Sigmoid colon (tissue), 7 donors: ENCODE results near the gene MPO. TPM values are rescaled to one million over a fixed set of nuclear protein-coding genes. Genes with fewer than 3 reads are reported as not detected.

Experiments
- DNase-seq: peaks from one replicate; pipeline ENCODE4 v3.0.0-alpha.2; 2019
- H3K27ac ChIP-seq, 4 donors: fragments of 200-600 bp; sonication (generic); one replicate each; pipeline ENCODE4 v1.5.1; 2016 to 2019; ENCODE audit warnings: mild to moderate bottlenecking in 1 of 4
- H3K27me3 ChIP-seq, 3 donors: fragments of 200-600 bp; sonication (generic); one replicate each; pipeline ENCODE4 v1.5.1; 2019; ENCODE audit warnings: mild to moderate bottlenecking in 1 of 3
- H3K36me3 ChIP-seq, 4 donors: fragments of 200-600 bp; sonication (generic); one replicate each; pipeline ENCODE4 v1.5.1; 2016 to 2019
- H3K4me1 ChIP-seq, 4 donors: fragments of 200-600 bp; sonication (generic); one replicate each; pipeline ENCODE4 v1.5.1; 2017 to 2019
- H3K4me3 ChIP-seq, 4 donors: fragments of 200-600 bp; sonication (generic); one replicate each; pipeline ENCODE4 v1.5.1; 2017 to 2019; ENCODE audit warnings: mild to moderate bottlenecking in 2 of 4, moderate library complexity in 1 of 4
- H3K9me3 ChIP-seq, 4 donors: fragments of 200-600 bp in 3 of 4; sonication (generic) in 3 of 4; one replicate each; pipeline versions ENCODE4 v1.5.1 to v1.6.1; 2013 to 2019
- EP300 ChIP-seq, 4 donors: sonication (generic); formaldehyde crosslinking; IDR thresholded peaks; one replicate each; pipeline ENCODE4 v1.6.1; 2017; ENCODE audit warnings: antibody characterized with exemption in 4 of 4
- POLR2A ChIP-seq, 2 donors: fragments of 450-650 bp; IDR thresholded peaks; one replicate each; pipeline ENCODE4 v1.6.1; 2016; ENCODE audit warnings: antibody characterized with exemption in 2 of 2, mild to moderate bottlenecking in 2 of 2, moderate library complexity in 2 of 2
- POLR2AphosphoS5 ChIP-seq, 4 donors: sonication (generic); formaldehyde crosslinking; IDR thresholded peaks; one replicate each; pipeline ENCODE4 v1.6.1; 2017; ENCODE audit warnings: antibody characterized with exemption in 4 of 4
- WGBS, 2 donors: extraction: QIAGEN DNeasy Blood & Tissue Kit; methylation state at CpG; one replicate each; pipeline ENCODE4 v1.1.7; 2013; 5-methylcytosine and 5-hydroxymethylcytosine counted together
- intact Hi-C: fragments of 100-400 bp; cut with DNase I; formaldehyde crosslinking; loops from one replicate; pipeline ENCODE4 v1.15.1; 2023
- polyA plus RNA-seq, 3 donors: library from polyadenylated mRNA; stranded (reverse); fragments of 200-250 nt; gene quantifications; one replicate each; pipeline ENCODE4 v1.2.3, GENCODE V29; 2013
- total RNA-seq, 4 donors: library from RNA; depleted of rRNA; stranded (reverse); fragments of >200 nt; gene quantifications; one replicate each; pipeline ENCODE4 v1.1.0, GENCODE V29; 2016
- TF ChIP-seq, protein P1 (sequence below), 4 experiments: fragments of 450-650 bp in 3 of 4; fragments of 200-600 bp in 1 of 4; IDR thresholded peaks; one replicate each; pipeline ENCODE4 v1.5.1; 2016 to 2019; ENCODE audit warnings: antibody characterized with exemption in 4 of 4, mild to moderate bottlenecking in 3 of 4, moderate library complexity in 2 of 4
- donor health status: healthy with polysubstance abuse.
- donor health status: Bipolar disorder and iron deficiency.
- donor health status: healthy.

MPO gene
- total and polyA plus RNA-seq, 7 donors, result 0.36 to 0.44 TPM; not detected in 5

DNA sequence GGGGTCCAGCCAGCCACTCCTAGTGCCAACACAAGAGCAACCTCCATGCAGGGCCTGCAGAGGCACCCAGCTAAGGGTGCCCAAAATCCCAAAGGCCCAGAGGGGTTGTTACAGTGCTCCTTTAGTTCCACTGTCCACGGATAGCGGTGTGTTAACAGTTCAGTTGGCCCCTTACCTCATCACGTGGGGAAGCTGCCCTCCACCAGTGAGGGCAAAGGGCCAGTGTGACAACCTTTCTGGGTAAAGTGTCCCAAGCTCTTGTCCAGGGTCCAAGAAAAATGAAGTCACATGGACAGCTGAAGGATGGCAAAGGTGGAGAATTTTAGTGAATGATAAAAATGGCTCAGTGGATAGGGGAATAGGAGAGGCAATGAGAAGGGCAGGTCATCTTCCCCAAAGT, 53.0 kb downstream of the MPO start:
- Histone ChIP-seq H3K36me3 (no peaks in the 10 kb centered on the region), H3K27me3 (peaks cover 0 to 7% (median 4%) of the 10 kb centered on the region in 3 donors), H3K4me1 (no peaks in the 10 kb centered on the region), H3K9me3 (no peaks in the 10 kb centered on the region), H3K4me3 (no peak overlapping the region), H3K27ac (no peak overlapping the region)
- WGBS, 2 donors, result 79 to 91% methylated on average over 3 of the region's 3 CpGs
- no peak for TF ChIP-seq EP300 (IDR thresholded peaks at IDR 0.05)
- no peak for TF ChIP-seq POLR2AphosphoS5 (IDR thresholded peaks at IDR 0.05)
- TF ChIP-seq, protein P1, sequence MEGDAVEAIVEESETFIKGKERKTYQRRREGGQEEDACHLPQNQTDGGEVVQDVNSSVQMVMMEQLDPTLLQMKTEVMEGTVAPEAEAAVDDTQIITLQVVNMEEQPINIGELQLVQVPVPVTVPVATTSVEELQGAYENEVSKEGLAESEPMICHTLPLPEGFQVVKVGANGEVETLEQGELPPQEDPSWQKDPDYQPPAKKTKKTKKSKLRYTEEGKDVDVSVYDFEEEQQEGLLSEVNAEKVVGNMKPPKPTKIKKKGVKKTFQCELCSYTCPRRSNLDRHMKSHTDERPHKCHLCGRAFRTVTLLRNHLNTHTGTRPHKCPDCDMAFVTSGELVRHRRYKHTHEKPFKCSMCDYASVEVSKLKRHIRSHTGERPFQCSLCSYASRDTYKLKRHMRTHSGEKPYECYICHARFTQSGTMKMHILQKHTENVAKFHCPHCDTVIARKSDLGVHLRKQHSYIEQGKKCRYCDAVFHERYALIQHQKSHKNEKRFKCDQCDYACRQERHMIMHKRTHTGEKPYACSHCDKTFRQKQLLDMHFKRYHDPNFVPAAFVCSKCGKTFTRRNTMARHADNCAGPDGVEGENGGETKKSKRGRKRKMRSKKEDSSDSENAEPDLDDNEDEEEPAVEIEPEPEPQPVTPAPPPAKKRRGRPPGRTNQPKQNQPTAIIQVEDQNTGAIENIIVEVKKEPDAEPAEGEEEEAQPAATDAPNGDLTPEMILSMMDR (IDR thresholded peaks at IDR 0.05), result no peak
- no peak for TF ChIP-seq POLR2A (IDR thresholded peaks at IDR 0.05)
- intact Hi-C loops, result no loop called here
- no peak for DNase-seq

DNA sequence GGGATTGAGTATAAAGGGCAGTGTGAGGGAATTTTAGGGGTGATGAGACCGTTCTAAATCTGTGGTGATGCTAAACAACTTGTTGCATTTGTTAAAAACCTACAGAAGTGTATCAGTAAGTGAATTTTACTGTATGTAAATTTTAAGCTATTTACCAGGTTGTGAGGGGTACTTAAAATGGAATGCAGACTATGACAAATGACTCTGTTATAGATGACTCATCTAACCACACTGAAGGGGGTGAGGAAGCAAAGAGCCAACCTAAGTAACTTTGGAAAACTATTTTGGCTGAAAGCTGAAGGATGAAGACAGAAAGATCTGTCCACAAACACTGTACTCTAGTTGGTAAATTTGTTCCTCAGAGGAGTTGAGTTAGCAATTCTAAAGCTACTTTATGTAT, 56.4 kb downstream of the MPO start:
- Histone ChIP-seq H3K4me1 (peaks cover 0 to 7% (median 3%) of the 10 kb centered on the region in 4 donors), H3K27ac (no peak overlapping the region), H3K27me3 (peaks cover 0 to 7% (median 0%) of the 10 kb centered on the region in 3 donors), H3K4me3 (no peak overlapping the region), H3K36me3 (no peaks in the 10 kb centered on the region), H3K9me3 (no peaks in the 10 kb centered on the region)
- intact Hi-C loops, result no loop called here
- TF ChIP-seq POLR2A (IDR thresholded peaks at IDR 0.05) (no peak), EP300 (IDR thresholded peaks at IDR 0.05) (no peak), POLR2AphosphoS5 (IDR thresholded peaks at IDR 0.05) (no peak)
- TF ChIP-seq, protein P1 (IDR thresholded peaks at IDR 0.05), result no peak
- 52 to 57% methylated on average over 1 of the region's 1 CpG for WGBS, 2 donors
- DNase-seq, result no peak

Other genes with a start within 250 kb of the MPO start
- gene DYNLL2, start 197.5 kb downstream of the MPO start, total RNA-seq, result 10 to 100 TPM; 19.4 to 28.9 (median 22.8) TPM
- 10 to 100 TPM; 26.4 to 44.9 (median 32.1) TPM for gene DYNLL2, start 197.5 kb downstream of the MPO start, polyA plus RNA-seq
- not detected for gene OR4D1, start 132.6 kb downstream of the MPO start, total RNA-seq
- gene OR4D1, start 132.6 kb downstream of the MPO start, polyA plus RNA-seq, result under 1 TPM in 1 of 3 donors, not detected in 2; 0.07 TPM
- gene OR4D2, start 114.0 kb downstream of the MPO start, total RNA-seq, result not detected
- not detected for gene OR4D2, start 114.0 kb downstream of the MPO start, polyA plus RNA-seq
- gene EPX, start 88.2 kb downstream of the MPO start, total RNA-seq, result not detected
- under 1 TPM in 1 of 3 donors, not detected in 2; 0.03 TPM for gene EPX, start 88.2 kb downstream of the MPO start, polyA plus RNA-seq
- 10 to 100 TPM in 1 of 4 donors, 1 to 10 TPM in 3; 6.1 to 11.0 (median 8.4) TPM for gene MKS1, start 61.7 kb downstream of the MPO start, total RNA-seq
- gene MKS1, start 61.7 kb downstream of the MPO start, polyA plus RNA-seq, result 1 to 10 TPM; 3.0 to 10.0 (median 6.6) TPM
- gene LPO, start 42.4 kb downstream of the MPO start, total RNA-seq, result not detected
- not detected for gene LPO, start 42.4 kb downstream of the MPO start, polyA plus RNA-seq
- 10 to 100 TPM; 12.5 to 28.4 (median 17.0) TPM for gene TSPOAP1, start 47.9 kb upstream of the MPO start, total RNA-seq
- 1 to 10 TPM in 2 of 3 donors, under 1 TPM in 1; 0.69 to 7.2 (median 3.6) TPM for gene TSPOAP1, start 47.9 kb upstream of the MPO start, polyA plus RNA-seq
- 10 to 100 TPM; 50.5 to 65.3 (median 57.4) TPM for gene SUPT4H1, start 71.3 kb upstream of the MPO start, total RNA-seq
- 100 to 1,000 TPM in 1 of 3 donors, 10 to 100 TPM in 2; 90.1 to 114 (median 99.3) TPM for gene SUPT4H1, start 71.3 kb upstream of the MPO start, polyA plus RNA-seq
- gene RNF43, start 136.6 kb upstream of the MPO start, total RNA-seq, result under 1 TPM in 3 of 4 donors, not detected in 1; 0.14 to 0.33 (median 0.28) TPM
- 10 to 100 TPM in 1 of 3 donors, 1 to 10 TPM in 2; 6.5 to 19.3 (median 7.2) TPM for gene RNF43, start 136.6 kb upstream of the MPO start, polyA plus RNA-seq
- under 1 TPM in 1 of 4 donors, not detected in 3; under 0.01 TPM for gene HSF5, start 207.5 kb upstream of the MPO start, total RNA-seq
- under 1 TPM in 1 of 3 donors, not detected in 2; 0.29 TPM for gene HSF5, start 207.5 kb upstream of the MPO start, polyA plus RNA-seq
- 10 to 100 TPM; 18.6 to 28.5 (median 25.3) TPM for gene MTMR4, start 233.7 kb upstream of the MPO start, total RNA-seq
- gene MTMR4, start 233.7 kb upstream of the MPO start, polyA plus RNA-seq, result 10 to 100 TPM in 1 of 3 donors, 1 to 10 TPM in 2; 6.0 to 22.6 (median 9.2) TPM